HS-27A (cell line): ENCODE measurements around the gene IBA57.

Experiments
- DNase-seq: peaks from one replicate; pipeline ENCODE4 v3.0.0-alpha.2; 2012; ENCODE audit warnings: low read depth, missing footprints

Gene IBA57

DNA sequence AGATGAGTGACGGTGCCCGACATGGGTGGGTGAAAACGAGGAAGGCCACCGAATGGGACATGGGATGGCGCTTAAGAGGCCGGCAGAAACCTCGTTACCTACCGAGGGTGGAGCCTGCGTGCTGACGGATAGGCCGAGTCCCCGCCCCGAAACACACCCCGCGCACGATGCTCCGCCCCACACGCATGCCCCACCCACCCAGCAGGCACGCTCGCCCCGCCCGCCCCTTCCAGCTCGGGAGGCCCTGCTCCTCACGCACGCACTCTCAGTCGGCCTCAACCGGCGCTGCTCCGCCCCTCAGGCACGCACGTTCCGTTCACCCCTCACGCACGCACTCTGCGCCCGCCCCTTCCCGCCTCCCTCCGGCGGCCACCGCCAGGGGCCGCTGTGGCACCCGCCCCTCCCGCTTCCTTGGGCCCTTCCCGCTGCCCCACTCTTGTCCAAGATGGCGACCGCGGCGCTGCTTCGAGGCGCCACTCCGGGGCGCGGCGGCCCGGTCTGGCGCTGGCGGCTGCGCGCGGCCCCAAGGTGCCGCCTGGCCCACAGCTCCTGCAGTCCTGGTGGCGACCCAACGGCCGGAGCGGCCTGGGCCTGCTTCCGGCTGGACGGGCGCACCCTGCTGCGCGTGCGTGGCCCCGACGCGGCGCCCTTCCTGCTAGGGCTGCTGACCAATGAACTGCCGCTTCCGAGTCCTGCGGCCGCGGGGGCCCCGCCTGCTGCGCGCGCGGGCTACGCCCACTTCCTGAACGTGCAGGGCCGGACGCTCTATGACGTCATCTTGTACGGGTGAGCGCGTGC is at the start of gene IBA57:
IBA57 (plus strand) TSS at position 433 of the 798 bp plus-strand sequence; CDS start at position 446, 13 bp downstream.
- DNase-seq, result peak; percentile 88

DNA sequence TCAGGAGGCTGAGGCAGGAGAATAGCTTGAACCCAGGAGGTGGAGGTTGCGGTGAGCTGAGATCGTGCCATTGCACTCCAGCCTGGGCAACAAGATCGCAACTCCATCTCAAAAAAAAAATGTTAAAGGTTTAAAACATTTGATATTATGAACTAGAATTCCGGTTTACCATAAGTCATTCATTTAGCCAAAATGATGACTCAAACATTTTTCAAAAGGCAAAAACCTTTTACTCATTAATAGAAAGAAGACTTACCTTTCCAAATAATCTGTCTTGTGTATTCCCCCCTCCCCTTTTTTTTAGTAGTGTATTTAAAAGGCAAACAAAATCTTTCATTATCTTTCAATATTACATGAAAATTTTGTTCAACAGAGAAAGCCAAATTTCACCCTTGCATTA is 48.3 kb upstream of the IBA57 start:
- no peak for DNase-seq

DNA sequence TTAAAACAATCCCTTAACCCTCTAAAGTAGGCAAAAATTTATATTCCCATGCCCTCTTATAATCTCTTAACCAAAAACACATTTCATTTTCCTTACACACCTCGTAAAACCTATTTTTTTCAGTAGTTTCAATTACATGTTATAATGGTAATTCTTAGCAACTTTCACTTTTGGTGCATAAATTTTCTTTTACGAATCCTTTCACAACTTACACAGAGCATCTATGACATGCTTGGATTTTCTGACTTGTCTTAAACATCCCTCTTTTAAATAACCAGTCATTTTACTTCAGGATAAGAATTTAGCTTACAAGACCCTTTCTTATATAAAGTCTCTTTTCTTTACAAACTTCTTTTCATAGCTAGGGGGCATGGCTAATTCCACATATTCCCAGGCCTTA is 47.6 kb upstream of the IBA57 start:
- no peak for DNase-seq

GRCh38 chr1:228120351-228120750 is 45.3 kb upstream of the IBA57 start:
- DNase-seq, result no peak

GRCh38 chr1:228120857-228121489 is 44.6 kb upstream of the IBA57 start:
- DNase-seq, result no peak

DNA sequence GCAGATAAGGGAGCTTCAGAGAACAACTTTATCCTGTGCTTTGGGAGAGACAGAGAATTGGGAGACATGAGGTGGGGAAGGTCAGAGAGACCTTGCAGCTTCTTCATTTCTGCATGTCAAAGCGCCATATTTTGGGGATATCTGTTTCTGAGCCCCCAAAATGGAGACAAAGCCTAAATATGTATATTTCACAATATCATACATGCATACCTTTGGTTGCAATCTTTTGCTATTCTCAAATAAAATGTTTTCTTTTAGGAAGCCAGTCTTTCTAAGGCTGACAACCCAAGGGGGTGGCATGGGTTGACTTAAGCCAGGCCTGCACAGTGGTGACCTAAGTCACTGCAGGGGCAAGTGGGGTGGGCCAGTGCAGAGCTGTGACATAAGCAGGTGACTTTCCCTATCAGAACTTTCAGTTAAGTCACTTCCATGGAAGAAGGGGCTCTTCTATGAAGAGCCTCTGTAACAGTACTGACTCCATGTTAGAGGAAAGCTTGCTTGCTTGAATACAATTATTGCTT is 42.6 kb upstream of the IBA57 start:
- DNase-seq, result no peak

GRCh38 chr1:228123505-228123904 is 42.1 kb upstream of the IBA57 start:
- DNase-seq, result no peak

GRCh38 chr1:228125185-228125584 is 40.4 kb upstream of the IBA57 start:
- DNase-seq, result no peak

GRCh38 chr1:228131766-228132165 is 33.8 kb upstream of the IBA57 start:
- no peak for DNase-seq

- DNase-seq, result no peak
These were observed 31.0 kb upstream of the IBA57 start for GRCh38 chr1:228134591-228134990.

DNA sequence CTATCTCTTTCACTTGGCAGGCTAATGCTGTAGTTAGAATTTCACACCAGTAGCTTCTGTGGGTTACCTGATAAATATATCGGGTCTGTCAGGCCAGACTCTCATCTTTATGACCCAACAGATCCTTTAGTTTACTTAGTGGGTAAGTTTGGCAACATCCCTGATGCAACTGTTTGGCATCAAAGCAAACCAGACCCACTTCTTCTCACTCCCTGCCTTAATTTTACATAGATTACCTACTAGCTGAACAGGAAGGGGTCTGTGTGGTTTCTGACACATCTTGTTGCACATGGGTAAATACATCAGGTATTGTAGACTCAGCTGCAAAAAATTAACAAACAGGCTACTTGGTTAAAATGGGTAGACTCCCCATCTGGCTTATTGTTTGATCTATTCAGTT is 28.7 kb upstream of the IBA57 start:
- no peak for DNase-seq

DNA sequence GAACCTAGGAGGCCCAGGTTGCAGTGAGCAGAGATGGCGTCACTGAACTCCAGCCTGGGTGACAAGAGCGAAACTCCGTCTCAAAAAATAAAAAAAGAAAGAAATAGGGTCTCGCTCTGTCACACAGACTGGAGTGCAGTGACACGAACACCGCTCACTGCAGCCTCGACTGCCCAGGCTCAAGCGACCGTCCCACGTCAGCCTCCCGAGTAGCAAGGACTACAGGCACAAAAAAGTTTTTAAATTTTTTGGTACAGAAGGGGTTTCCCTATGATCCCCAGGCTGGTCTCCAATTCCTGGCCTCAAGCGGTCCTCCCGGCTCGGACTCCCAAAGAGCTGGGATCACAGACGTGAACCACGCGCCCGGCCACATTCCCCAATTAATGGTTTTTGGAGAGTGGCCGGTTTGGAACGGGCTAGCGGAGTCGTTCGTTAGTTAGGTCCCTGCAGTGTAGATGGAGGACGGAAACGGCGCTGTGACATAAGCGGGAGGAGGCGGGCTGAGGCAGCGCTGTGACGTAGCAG is 26.1 kb upstream of the IBA57 start:
- DNase-seq, result no peak

DNA sequence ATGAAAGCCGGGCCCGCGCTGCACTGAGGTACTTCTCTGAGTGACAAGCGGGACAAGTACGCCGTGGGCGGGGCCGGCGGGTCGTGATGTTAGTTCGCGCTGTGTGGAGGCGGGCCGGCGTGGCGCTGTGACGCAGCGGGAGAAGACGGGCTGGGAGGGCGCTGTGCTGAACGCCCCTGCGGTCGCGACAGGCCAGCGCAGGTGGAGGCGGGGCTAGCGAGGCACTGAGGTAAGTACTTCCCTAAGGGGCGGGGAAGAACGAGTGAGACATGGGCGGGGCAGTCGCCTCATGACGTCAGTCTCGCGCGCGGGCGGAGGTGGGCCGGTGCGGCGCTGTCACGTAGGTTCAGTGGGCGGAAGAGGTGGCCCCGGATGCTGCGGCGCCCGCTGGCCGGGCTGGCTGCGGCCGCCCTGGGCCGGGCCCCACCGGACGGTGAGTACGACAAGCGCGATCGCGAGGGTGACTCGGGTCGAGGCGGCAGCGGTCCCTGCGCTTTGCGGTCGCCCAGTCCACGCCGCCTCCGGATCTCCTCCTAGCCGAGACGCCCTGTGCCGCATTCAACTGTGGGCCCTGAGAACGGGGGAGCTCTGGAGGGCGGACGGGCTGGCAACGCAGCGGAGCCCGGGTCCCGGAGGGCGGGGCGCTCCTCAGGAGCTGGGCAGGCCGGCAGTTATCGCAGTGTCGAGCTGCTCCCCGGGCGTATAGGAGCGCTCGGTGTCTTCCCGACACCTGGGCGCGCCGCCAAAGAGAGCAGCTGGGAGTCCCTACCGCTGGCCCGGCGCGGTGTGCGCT is 25.5 kb upstream of the IBA57 start, which contains the start of gene GUK1:
GUK1 (plus strand) TSS at position 349 of the 793 bp plus-strand sequence; CDS start at position 373, 24 bp downstream.
- peak; percentile 80 for DNase-seq

- no peak for DNase-seq
These were observed 24.8 kb upstream of the IBA57 start for GRCh38 chr1:228140724-228141225.

GRCh38 chr1:228141226-228142044 is 24.2 kb upstream of the IBA57 start:
- DNase-seq, result peak; percentile 11

DNA sequence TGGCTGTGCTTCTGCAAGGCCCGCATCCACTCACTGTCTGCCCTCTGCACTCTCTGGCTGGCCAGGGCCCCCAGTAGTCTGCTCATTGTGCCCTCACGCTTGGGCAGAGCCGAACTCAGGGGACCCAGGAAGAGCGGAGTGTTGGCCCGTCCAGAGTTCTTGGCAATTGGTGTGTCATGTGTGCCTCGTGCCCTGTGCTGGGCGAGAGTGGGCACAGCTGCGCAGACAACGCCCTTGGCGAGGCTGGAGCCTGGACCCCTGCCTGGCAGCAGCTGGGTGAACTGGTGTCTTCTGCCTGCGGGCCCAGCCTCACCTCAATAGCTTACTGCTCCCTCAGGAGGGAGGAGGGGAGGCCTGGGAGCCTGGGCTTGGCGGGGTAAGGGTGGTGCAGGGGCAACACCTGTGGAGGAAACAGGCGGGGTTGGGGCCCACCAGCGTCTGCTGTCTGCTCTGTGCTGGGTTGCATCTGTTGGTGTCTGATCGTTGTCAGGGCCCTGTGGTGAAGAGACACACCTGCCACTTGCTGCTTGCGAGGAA is 23.4 kb upstream of the IBA57 start:
- DNase-seq, result no peak

DNA sequence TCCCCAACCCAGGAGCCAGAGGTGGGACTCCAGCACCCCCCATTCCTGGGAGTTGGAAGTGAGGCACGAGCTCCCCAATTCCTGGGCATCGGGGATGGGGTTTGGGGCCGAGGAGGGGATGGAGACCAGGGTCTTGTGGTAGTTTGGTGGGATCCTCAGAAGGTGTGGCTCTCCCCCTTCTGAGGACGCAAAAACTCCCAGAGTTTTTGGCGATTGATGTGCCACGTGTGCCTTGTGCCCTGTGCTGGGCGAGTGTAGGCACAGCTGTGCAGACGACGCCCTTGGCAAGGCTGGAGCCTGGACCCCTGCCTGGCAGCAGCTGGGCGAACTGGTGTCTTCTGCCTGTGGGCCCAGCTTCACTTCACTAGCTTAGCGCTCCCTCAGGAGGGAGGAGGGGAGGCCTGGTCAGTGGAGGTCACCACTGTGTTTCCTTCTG is 22.9 kb upstream of the IBA57 start:
- DNase-seq, result no peak

- no peak for DNase-seq
These were observed 22.0 kb upstream of the IBA57 start for GRCh38 chr1:228143480-228144192.

DNA sequence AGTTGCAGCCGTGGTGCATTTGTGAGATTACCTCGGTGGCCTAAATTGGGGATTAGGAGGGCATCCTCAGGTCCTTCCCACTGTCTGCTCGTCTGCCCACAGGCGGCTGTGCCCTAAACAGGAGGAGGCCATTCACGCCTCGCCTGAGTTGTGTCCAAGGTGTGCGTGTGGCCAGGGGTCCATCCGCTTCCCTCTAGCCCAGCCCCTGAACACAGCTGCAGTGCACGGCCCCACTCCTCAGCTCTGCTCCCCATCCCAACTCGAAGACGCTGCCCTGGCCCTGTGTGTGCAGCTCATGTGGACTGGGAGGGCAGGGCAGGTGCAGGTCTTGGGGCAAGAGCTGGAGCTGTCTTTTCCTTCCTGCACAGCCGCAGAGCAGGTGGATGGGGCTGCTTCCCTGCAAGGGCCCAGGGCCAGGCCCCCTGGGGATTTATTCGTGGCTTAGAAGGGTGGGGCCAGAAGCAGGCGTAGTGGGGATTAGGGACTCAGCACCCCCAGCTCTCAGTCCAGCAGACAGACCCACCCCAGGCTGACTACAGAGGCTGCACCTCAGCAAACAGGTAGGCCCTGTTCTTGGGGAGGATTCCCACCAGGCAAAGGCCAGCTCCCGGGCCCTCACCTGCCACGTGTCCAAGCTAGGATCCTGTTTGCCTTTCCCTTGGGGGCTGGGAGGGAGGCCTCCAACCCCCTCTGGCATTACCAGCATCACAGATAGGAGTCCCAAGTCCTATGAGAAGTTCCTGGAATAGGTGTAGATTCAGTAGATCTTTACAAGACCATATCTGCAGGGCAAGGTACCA is 21.2 kb upstream of the IBA57 start:
- DNase-seq, result no peak
